Bronchial epithelial cell (primary cell): ENCODE data around the gene CDK15. TPM values are rescaled to one million over a fixed set of nuclear protein-coding genes. Genes with fewer than 3 reads are reported as not detected.

Experiments used
- DNase-seq: peaks from one replicate; pipeline ENCODE4 v3.0.0-alpha.2; 2010; ENCODE audit warnings: low read depth
- FAIRE-seq: peaks from 2 replicates; lab custom pipeline; 2011; peaks lifted over from hg19 to GRCh38; lab: Jason Lieb, UNC
- H3K27me3 ChIP-seq: 2 replicates; pipeline ENCODE4 v1.5.1; 2011; ENCODE audit warnings: low read length; ENCODE audit not compliant: control insufficient read depth, insufficient read depth
- H3K36me3 ChIP-seq: 2 replicates; pipeline ENCODE4 v1.5.1; 2011; ENCODE audit warnings: low read length; ENCODE audit not compliant: control insufficient read depth, insufficient read depth
- H3K4me3 ChIP-seq: 2 replicates; pipeline ENCODE4 v1.5.1; 2011; ENCODE audit warnings: mild to moderate bottlenecking, low read depth, low read length, control low read depth
- CTCF ChIP-seq: IDR thresholded peaks from 2 replicates; pipeline ENCODE4 v1.5.1; 2011; ENCODE audit warnings: mild to moderate bottlenecking, moderate library complexity, low read length, control low read depth, inconsistent platforms; ENCODE audit not compliant: insufficient read depth, severe bottlenecking
- total RNA-seq: library from RNA; depleted of rRNA; stranded (reverse); fragments of >200 nt; gene quantifications from 2 replicates; pipeline ENCODE4 v1.2.1, GENCODE V29; 2014

The CDK15 gene
- total RNA-seq, 1 donor from 2014 or later = 0.26 TPM

GRCh38 chr2:201784563-201784962 lies 21.8 kb upstream of the CDK15 start:
- Histone ChIP-seq H3K36me3 (no peaks in the 10 kb centered on the region), H3K4me3 (no peak overlapping the region), H3K27me3 (no peaks in the 10 kb centered on the region)
- FAIRE-seq (no peak), DNase-seq (no peak)
- TF ChIP-seq CTCF = no peak

- FAIRE-seq (no peak), DNase-seq (no peak)
- no peak for TF ChIP-seq CTCF
- H3K36me3 ChIP-seq = no peaks in the 10 kb centered on the region
- H3K4me3 ChIP-seq = no peak overlapping the region
- H3K27me3 ChIP-seq = no peaks in the 10 kb centered on the region
Observed at GRCh38 chr2:201785135-201785534, 21.2 kb upstream of the CDK15 start.

DNA sequence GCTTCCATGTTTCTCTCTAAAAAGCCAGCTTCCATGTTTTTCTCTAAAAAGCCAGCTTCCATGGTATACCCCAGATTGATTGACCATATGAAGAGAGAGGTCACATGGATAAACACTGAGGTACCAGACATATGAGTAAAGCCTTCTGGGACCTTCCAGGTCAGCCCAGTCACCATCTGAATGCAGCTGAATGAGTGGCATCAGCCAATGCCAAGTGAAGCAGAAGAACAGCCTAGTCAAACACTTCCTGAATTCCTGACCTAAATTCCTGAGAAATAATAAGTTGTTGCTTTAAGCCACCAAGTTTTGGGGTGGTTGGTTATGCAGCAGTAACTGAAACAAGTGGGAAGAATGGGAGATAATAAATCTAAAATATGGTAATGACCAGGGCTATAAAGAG lies 19.9 kb upstream of the CDK15 start:
- no peak for FAIRE-seq
- no peaks in the 10 kb centered on the region for H3K27me3 ChIP-seq
- no peak for DNase-seq
- H3K4me3 ChIP-seq = no peak overlapping the region
- TF ChIP-seq CTCF = no peak
- no peaks in the 10 kb centered on the region for H3K36me3 ChIP-seq

DNA sequence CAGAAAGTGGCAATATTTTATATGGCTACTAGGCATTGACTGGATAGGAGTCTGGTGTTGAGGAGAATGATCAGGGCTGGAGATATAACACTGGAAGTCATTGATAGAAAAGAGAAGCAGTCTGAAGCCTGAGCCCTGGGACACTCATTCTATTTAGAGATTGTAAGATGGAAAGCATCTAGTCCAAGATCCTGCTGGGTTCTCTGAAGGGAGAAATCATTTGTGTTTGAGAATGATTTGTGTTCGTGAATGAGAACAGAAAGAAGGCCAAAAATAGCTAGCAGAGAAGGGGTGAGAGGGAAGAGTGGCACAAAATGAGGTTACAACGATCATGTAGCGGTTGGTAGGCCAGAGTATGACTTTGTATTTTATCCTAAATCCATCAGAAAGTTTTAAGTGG lies 18.0 kb upstream of the CDK15 start:
- TF ChIP-seq CTCF = no peak
- FAIRE-seq (no peak), DNase-seq (no peak)
- Histone ChIP-seq H3K4me3 (no peak overlapping the region), H3K27me3 (no peaks in the 10 kb centered on the region), H3K36me3 (no peaks in the 10 kb centered on the region)

DNA sequence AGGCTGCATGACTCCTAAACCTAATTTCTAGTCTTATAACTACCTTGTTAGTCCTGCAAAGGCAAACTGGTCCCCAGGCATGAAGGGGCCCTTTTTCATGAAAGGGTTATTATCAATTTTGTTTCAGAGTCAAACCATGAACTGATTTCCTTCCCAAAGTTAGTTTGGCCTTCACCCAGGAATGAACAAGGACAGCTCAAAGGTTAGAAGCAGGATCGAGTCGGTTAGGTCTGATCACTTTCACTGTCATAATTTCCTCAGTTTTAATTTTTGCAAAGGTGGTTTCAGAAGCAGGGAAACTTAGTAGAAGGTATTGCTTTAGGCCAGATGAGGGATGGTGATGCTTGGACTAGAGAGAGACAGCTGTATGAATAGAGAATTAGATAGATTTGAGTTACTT lies 16.9 kb upstream of the CDK15 start:
- Histone ChIP-seq H3K27me3 (no peaks in the 10 kb centered on the region), H3K4me3 (no peak overlapping the region), H3K36me3 (no peaks in the 10 kb centered on the region)
- DNase-seq (no peak), FAIRE-seq (no peak)
- no peak for TF ChIP-seq CTCF

- FAIRE-seq = no peak
- H3K4me3 ChIP-seq = no peak overlapping the region
- H3K27me3 ChIP-seq = no peaks in the 10 kb centered on the region
- no peak for TF ChIP-seq CTCF
- DNase-seq = no peak
- no peaks in the 10 kb centered on the region for H3K36me3 ChIP-seq
Observed at GRCh38 chr2:201790291-201790690, 16.0 kb upstream of the CDK15 start.
